K562 (cell line): ENCODE data around the gene NACC1. TPM values are rescaled to one million over a fixed set of nuclear protein-coding genes. Genes with fewer than 3 reads are reported as not detected.
A peak's percentile ranks its signal among the peaks of the same experiment; 100 is the strongest.

Experiments
- ATAC-seq: fragments of 200-7000 bp; cut with Tn5 transposase; 3 replicates; pipeline ENCODE4 v1.9.1; 2020; ENCODE audit warnings: moderate library complexity
- BruUV-seq: library from RNA; stranded (reverse); fragments of 400-500 nt; replicated peaks from 2 replicates; lab custom pipeline; 2021; lab: Mats Ljungman, UMichigan
- CTCF ChIA-PET: fragments of 300-600 bp; formaldehyde crosslinking; extraction: SDS; loops from one replicate; lab custom pipeline; 2021; ENCODE audit warnings: low intra/inter-chr PET ratio; lab: Yijun Ruan, JAX
- POLR2A ChIA-PET: fragments of 300-600, 350-650 bp; sonication (Branson Sonifier 250); formaldehyde crosslinking; extraction: SDS; loops from one replicate; lab custom pipeline; 2021; ENCODE audit warnings: antibody characterized with exemption, inconsistent platforms; lab: Yijun Ruan, JAX
- DNase-seq, 4 experiments: peaks; one replicate each; pipeline versions ENCODE4 v3.0.0 to v3.0.0-alpha.2; 2011 to 2018; ENCODE audit warnings: low spot score in 3 of 4, mixed read lengths in 3 of 4; ENCODE audit errors: extremely low read depth in 1 of 4
- FAIRE-seq: peaks from 2 replicates; lab custom pipeline; 2011; peaks lifted over from hg19 to GRCh38; lab: Jason Lieb, UNC
- H2AFZ ChIP-seq: 2 replicates; pipeline ENCODE4 v1.6.0; 2011; ENCODE audit warnings: low read depth, low read length, control low read depth, inconsistent platforms
- H3K27ac ChIP-seq: fragments of 200-600 bp; 3 replicates; pipeline ENCODE4 v1.8.0; 2011; ENCODE audit warnings: low read depth, mild to moderate bottlenecking, control low read depth, inconsistent platforms, low read length, moderate library complexity, mixed read lengths; ENCODE audit errors: extremely low read depth
- H3K27me3 ChIP-seq, 2 experiments: fragments of 300-600 bp in 1 of 2; 2 replicates in 1 of 2; 3 replicates in 1 of 2; pipeline versions ENCODE4 v1.6.0 to v1.8.0; 2011; ENCODE audit warnings: inconsistent platforms in 2 of 2, low read length in 2 of 2, mild to moderate bottlenecking in 1 of 2, mixed read lengths in 1 of 2, moderate library complexity in 1 of 2; ENCODE audit not compliant: control insufficient read depth in 2 of 2, insufficient read depth in 2 of 2
- H3K36me3 ChIP-seq: fragments of 300-600 bp; 3 replicates; pipeline ENCODE4 v1.8.0; 2011; ENCODE audit warnings: mild to moderate bottlenecking, low read length, inconsistent platforms; ENCODE audit not compliant: control insufficient read depth, insufficient read depth
- H3K4me1 ChIP-seq, 2 experiments: fragments of 200-600 bp in 1 of 2; replicated peaks in 1 of 2; 2 replicates in 1 of 2; 3 replicates in 1 of 2; pipeline versions ENCODE4 v1.5.1 to v1.8.0; 2011; ENCODE audit warnings: inconsistent platforms in 2 of 2, low read length in 2 of 2, mild to moderate bottlenecking in 1 of 2, mixed read lengths in 1 of 2, moderate library complexity in 1 of 2; ENCODE audit not compliant: control insufficient read depth in 2 of 2, insufficient read depth in 2 of 2
- H3K4me2 ChIP-seq: 2 replicates; pipeline ENCODE4 v1.6.1; 2011; ENCODE audit warnings: low read length, control low read depth, inconsistent platforms, mixed read lengths; ENCODE audit not compliant: insufficient read depth
- H3K4me3 ChIP-seq: fragments of 200-600 bp; sonication (generic), shearing (Covaris generic); 2 replicates; pipeline ENCODE4 v1.5.1; 2016; ENCODE audit warnings: control low read depth, inconsistent platforms
- H3K79me2 ChIP-seq: fragments of 200-600 bp; 3 replicates; pipeline ENCODE4 v1.8.0; 2011; ENCODE audit warnings: low read length, inconsistent platforms; ENCODE audit not compliant: control insufficient read depth, insufficient read depth
- H3K9ac ChIP-seq, 2 experiments: 2 replicates each; pipeline versions ENCODE4 v1.6.0 to v1.6.1; 2011; ENCODE audit warnings: low read depth in 2 of 2, low read length in 2 of 2, control low read depth in 1 of 2, inconsistent platforms in 1 of 2, mild to moderate bottlenecking in 1 of 2, mixed read lengths in 1 of 2; ENCODE audit not compliant: insufficient read depth in 1 of 2
- H3K9me1 ChIP-seq: one replicate; pipeline ENCODE4 v1.6.0; 2011; ENCODE audit warnings: inconsistent platforms, mild to moderate bottlenecking, low read length, moderate library complexity; ENCODE audit not compliant: control insufficient read depth, insufficient read depth
- H3K9me3 ChIP-seq: replicated peaks from 2 replicates; pipeline ENCODE4 v1.5.1; 2011; ENCODE audit warnings: low read depth, low read length, inconsistent platforms; ENCODE audit not compliant: control insufficient read depth, insufficient read depth
- H4K20me1 ChIP-seq: replicated peaks from 2 replicates; pipeline ENCODE4 v1.6.1; 2011; ENCODE audit warnings: low read length, inconsistent platforms, mixed read lengths; ENCODE audit not compliant: control insufficient read depth, insufficient read depth
- AFF1 ChIP-seq, 2 experiments: fragments of 450-650 bp; IDR thresholded peaks; 2 replicates each; pipeline ENCODE4 v1.6.1; 2018; ENCODE audit warnings: mild to moderate bottlenecking in 2 of 2, low read depth in 1 of 2; ENCODE audit not compliant: partially characterized antibody in 2 of 2
- BACH1 ChIP-seq: fragments of 200-800 bp; sonication (Bioruptor generic); IDR thresholded peaks from 2 replicates; pipeline ENCODE4 v1.6.1; 2016; ENCODE audit warnings: missing genetic modification characterization, missing compliant biosample characterization
- CEBPG ChIP-seq, 3 experiments: fragments of 200-800 bp in 1 of 3; sonication (Bioruptor generic) in 1 of 3; sonication (generic) in 1 of 3; formaldehyde crosslinking in 1 of 3; IDR thresholded peaks in 2 of 3; conservative IDR thresholded peaks in 1 of 3; 2 replicates each; pipeline versions ENCODE4 v1.6.1 to v1.8.0; 2016 to 2022; ENCODE audit warnings: missing compliant biosample characterization in 2 of 3, missing genetic modification characterization in 2 of 3, mild to moderate bottlenecking in 1 of 3, missing genetic modification reagents in 1 of 3
- MITF ChIP-seq: IDR thresholded peaks from 2 replicates; pipeline ENCODE4 v1.6.1; 2014; ENCODE audit warnings: antibody characterized with exemption
- POLR2A ChIP-seq: fragments of 450-650 bp; conservative IDR thresholded peaks from 2 replicates; pipeline ENCODE4 v1.6.1; 2016
- POLR2H ChIP-seq: IDR thresholded peaks from 2 replicates; pipeline ENCODE4 v1.6.1; 2016; ENCODE audit warnings: missing genetic modification characterization, low read depth, mild to moderate bottlenecking, control low read depth, missing compliant biosample characterization, moderate library complexity
- SMARCA4 ChIP-seq: fragments of 450-650 bp; IDR thresholded peaks from 2 replicates; pipeline ENCODE4 v1.6.1; 2016
- TBL1XR1 ChIP-seq, 2 experiments: IDR thresholded peaks; 2 replicates each; pipeline ENCODE4 v1.6.1; 2012; ENCODE audit warnings: improper control_type of control experiment in 2 of 2, low read length in 2 of 2, mild to moderate bottlenecking in 1 of 2
- ZNF316 ChIP-seq: fragments of 450-650 bp; IDR thresholded peaks from 2 replicates; pipeline ENCODE4 v1.6.1; 2016
- ZNF785 ChIP-seq: fragments of 250-450 bp; sonication (Bioruptor Pico); IDR thresholded peaks from 2 replicates; pipeline ENCODE4 v1.4.0; 2020; ENCODE audit warnings: mild to moderate bottlenecking
- WGBS: fragments of 100-300 bp; shearing (Covaris generic); methylation state at CpG from one replicate; pipeline ENCODE4 v1.1.6; 2016; ENCODE audit warnings: low coverage, mixed read lengths; ENCODE audit not compliant: insufficient coverage; ENCODE audit errors: missing lambda C conversion rate; 5-methylcytosine and 5-hydroxymethylcytosine counted together
- in situ Hi-C: fragments of 300-500 bp; cut with MboI; formaldehyde crosslinking; loops from 4 replicates; pipeline ENCODE4 v1.15.0; 2018; ENCODE audit warnings: inconsistent platforms, mixed read lengths
- intact Hi-C: fragments of 100-400 bp; cut with micrococcal nuclease; formaldehyde crosslinking; loops from 2 replicates; pipeline ENCODE4 v1.14.2; 2022
- polyA plus RNA-seq, 8 experiments: library from polyadenylated mRNA; depleted of rRNA in 4 of 8; stranded (reverse) in 5 of 8; unstranded in 3 of 8; fragments of >200 nt; fragmentation: Nextera tagmentation in 2 of 8; fragmentation: Illumina TruSeq in 1 of 8; extraction: Ambion mirVana in 2 of 8; extraction: Trizol in 1 of 8; gene quantifications; 2 replicates each; pipeline versions ENCODE4 v1.2.1 to v1.2.3, GENCODE V29; 2011 to 2014; ENCODE audit warnings: inconsistent platforms in 1 of 8, missing spikeins in 1 of 8
- total RNA-seq, 7 experiments: library from RNA; depleted of rRNA in 6 of 7; stranded (reverse); fragments of >200 nt in 6 of 7; fragmentation: Illumina TruSeq in 2 of 7; extraction: Trizol in 2 of 7; gene quantifications; 2 replicates each; pipeline versions ENCODE4 v1.2.1 to v1.2.3, GENCODE V29; 2011 to 2021; ENCODE audit warnings: low replicate concordance in 1 of 7
- TF ChIP-seq, protein P1 (sequence below): fragments of 250-450 bp; sonication (Bioruptor Pico); IDR thresholded peaks from 2 replicates; pipeline ENCODE4 v1.5.0; 2021
- TF ChIP-seq, protein P2 (sequence below), 3 experiments: fragments of 200-800 bp in 1 of 3; sonication (Bioruptor generic) in 1 of 3; sonication (generic) in 1 of 3; formaldehyde crosslinking in 1 of 3; IDR thresholded peaks; 2 replicates each; pipeline versions ENCODE4 v1.6.1 to v1.8.0; 2016 to 2022; ENCODE audit warnings: mild to moderate bottlenecking in 2 of 3, missing compliant biosample characterization in 2 of 3, missing genetic modification characterization in 2 of 3, missing genetic modification reagents in 1 of 3

Gene NACC1
- total and polyA plus RNA-seq, 9 of the 15 experiments (the other 6 are each of a cell fraction or from before 2014, with no cell fraction given) = 0.04 to 96.6 (median 25.8) TPM

GRCh38 chr19:13103581-13104359 lies 14.3 kb upstream of the NACC1 start:
- Histone ChIP-seq H3K27ac (peak overlapping the region; percentile 98), H3K9me3 (no peaks in the 10 kb centered on the region), H3K27me3 (no peaks in the 10 kb centered on the region), H3K79me2 (peaks cover 50% of the 10 kb centered on the region), H3K4me2 (peak overlapping the region; percentile 77), H3K9ac (peak overlapping the region; percentile 92 to 99), H3K36me3 (peaks cover 54% of the 10 kb centered on the region), H2AFZ (peak overlapping the region; percentile 85), H3K9me1 (no peaks in the 10 kb centered on the region), H3K4me1 (peaks cover 16 to 51% of the 10 kb centered on the region in 2 experiments), H4K20me1 (no peaks in the 10 kb centered on the region), H3K4me3 (peak overlapping the region; percentile 98; the same call in 1 of the 2 replicates)
- 47% methylated on average over 9 of the region's 13 CpGs for WGBS
- BruUV-seq = no TSS peak
- POLR2A ChIA-PET = interaction anchor here (0.6 to 1.6 kb wide), 4 partner anchors 11 to 50 kb away, joined by 3 to 4 read pairs (median 3); no protein-coding TSS in a partner anchor
- FAIRE-seq (no peak), ATAC-seq (no peak), DNase-seq (peak in 3 of 4 experiments; percentile 30 to 42 (median 34))
- intact Hi-C loops (loop anchor here (2.0 to 10.0 kb wide), 3 partner anchors 13 to 131 kb away; partner anchors contain the start of genes IER2, STX10 and TRMT1), in situ Hi-C loops (no loop called here)
- CTCF ChIA-PET = interaction anchor here (0.5 to 1.3 kb wide), 3 partner anchors 12 to 139 kb away, joined by 3 to 4 read pairs (median 3); partner anchors contain the start of gene TRMT1
- TF ChIP-seq, protein P1, sequence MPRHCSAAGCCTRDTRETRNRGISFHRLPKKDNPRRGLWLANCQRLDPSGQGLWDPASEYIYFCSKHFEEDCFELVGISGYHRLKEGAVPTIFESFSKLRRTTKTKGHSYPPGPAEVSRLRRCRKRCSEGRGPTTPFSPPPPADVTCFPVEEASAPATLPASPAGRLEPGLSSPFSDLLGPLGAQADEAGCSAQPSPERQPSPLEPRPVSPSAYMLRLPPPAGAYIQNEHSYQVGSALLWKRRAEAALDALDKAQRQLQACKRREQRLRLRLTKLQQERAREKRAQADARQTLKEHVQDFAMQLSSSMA (CRISPR knock-in tag) = 0 out of 2 replicates have a peak, but pooled peaks have one; percentile 2
- TF ChIP-seq SMARCA4 (0 out of 2 replicates have a peak, but pooled peaks have one; percentile 21), TBL1XR1 (IDR thresholded peaks at IDR 0.05; ENCODE audit: low read length in 2 of 2) (no peak), CEBPG (CRISPR knock-in tag; IDR thresholded peaks at IDR 0.05) (no peak), CEBPG (tag; conservative IDR thresholded peaks at IDR 0.05 in 1 of 2, IDR thresholded peaks at IDR 0.05 in 1 of 2) (peak in 1 of 2 experiments; percentile 38; a peak in 1 of 4 replicates), ZNF316 (no peak), BACH1 (no peak), MITF (no peak), POLR2A (no peak), AFF1 (IDR thresholded peaks at IDR 0.05; ENCODE audit: low read depth in 1 of 2, partially characterized antibody in 2 of 2) (peak in 1 of 2 experiments; percentile 40), ZNF785 (CRISPR knock-in tag) (no peak), POLR2H (tag) (no peak)
- TF ChIP-seq, protein P2, sequence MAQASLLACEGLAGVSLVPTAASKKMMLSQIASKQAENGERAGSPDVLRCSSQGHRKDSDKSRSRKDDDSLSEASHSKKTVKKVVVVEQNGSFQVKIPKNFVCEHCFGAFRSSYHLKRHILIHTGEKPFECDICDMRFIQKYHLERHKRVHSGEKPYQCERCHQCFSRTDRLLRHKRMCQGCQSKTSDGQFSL (CRISPR knock-in tag; IDR thresholded peaks at IDR 0.05) = peak; percentile 66; the same call in 1 of the 2 replicates
- TF ChIP-seq, protein P2 (tag; IDR thresholded peaks at IDR 0.05) = peak; percentile 52 to 60; a peak in 2 of 4 replicates
